Activated CD4-positive, alpha-beta T cell treated with anti-CD3 and anti-CD28 coated beads, Interleukin-2, amount 10 ng/mL, durations not matched to agents 7 days and 5 days (primary cell): ENCODE data around the gene SLC16A12. TPM values are rescaled to one million over a fixed set of nuclear protein-coding genes. Genes with fewer than 3 reads are reported as not detected.

Experiments used
- CTCF ChIA-PET: fragments of 350-600 bp; sonication (Branson Sonifier 250); formaldehyde crosslinking; loops from one replicate; lab custom pipeline; 2021; ENCODE audit warnings: antibody characterized with exemption; lab: Charles Lee
- POLR2A ChIA-PET: fragments of 350-600 bp; sonication (Branson Sonifier 250); formaldehyde crosslinking; loops from one replicate; lab custom pipeline; 2021; ENCODE audit warnings: antibody characterized with exemption; lab: Charles Lee
- DNase-seq: peaks from one replicate; pipeline ENCODE4 v3.0.0-alpha.2; 2020
- H3K27ac Mint-ChIP-seq: one replicate; pipeline ENCODE4 v1.8.0; 2021; ENCODE audit warnings: mild to moderate bottlenecking, moderate library complexity, mixed read lengths
- H3K27me3 Mint-ChIP-seq: one replicate; pipeline ENCODE4 v1.8.0; 2021; ENCODE audit warnings: mixed read lengths
- H3K36me3 Mint-ChIP-seq: one replicate; pipeline ENCODE4 v1.8.0; 2021; ENCODE audit warnings: low read depth, mixed read lengths
- H3K4me1 Mint-ChIP-seq: one replicate; pipeline ENCODE4 v1.8.0; 2021; ENCODE audit warnings: mixed read lengths
- H3K4me3 Mint-ChIP-seq: one replicate; pipeline ENCODE4 v1.8.0; 2021; ENCODE audit warnings: mild to moderate bottlenecking, moderate library complexity, mixed read lengths
- H3K9me3 Mint-ChIP-seq: one replicate; pipeline ENCODE4 v1.8.0; 2021; ENCODE audit warnings: mixed read lengths
- total RNA-seq, 2 experiments: library from RNA; stranded (reverse); gene quantifications; one replicate each; pipeline ENCODE4 v1.2.3, GENCODE V29; 2021

Gene SLC16A12
- total RNA-seq, 2 experiments from 2014 or later = not detected

DNA sequence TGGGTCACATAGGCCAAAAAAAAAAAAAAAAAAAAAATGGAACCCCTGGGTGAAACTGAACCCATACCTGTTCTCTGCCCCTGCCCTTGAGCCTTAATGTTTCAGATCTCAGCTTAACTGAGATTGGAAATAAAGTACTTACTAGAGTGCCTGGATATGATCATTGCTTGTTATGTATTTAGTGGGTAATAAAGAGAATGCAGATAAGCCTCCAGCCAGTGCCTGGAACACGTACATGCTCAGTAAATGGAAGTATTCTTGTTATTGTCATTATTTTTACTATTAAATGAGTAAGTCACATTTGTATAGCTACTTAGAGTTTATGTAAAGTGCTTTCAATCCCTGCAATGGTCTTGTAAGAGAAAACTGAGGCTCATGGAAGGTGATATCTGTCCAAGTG lies 14.7 kb downstream of the SLC16A12 start:
- DNase-seq = no peak
- H3K27me3 Mint-ChIP-seq = peaks cover 12% of the 10 kb centered on the region
- POLR2A ChIA-PET = no interaction called here
- H3K36me3 Mint-ChIP-seq = no peaks in the 10 kb centered on the region
- H3K4me1 Mint-ChIP-seq = no peaks in the 10 kb centered on the region
- H3K4me3 Mint-ChIP-seq = no peak overlapping the region
- CTCF ChIA-PET = interaction anchor here (0.7 to 1.0 kb wide), 2 partner anchors 29 to 70 kb away, joined by 3 to 4 read pairs; no protein-coding TSS in a partner anchor
- no peak overlapping the region for H3K27ac Mint-ChIP-seq
- H3K9me3 Mint-ChIP-seq = no peaks in the 10 kb centered on the region

- Mint-ChIP-seq H3K4me3 (no peak overlapping the region), H3K27ac (no peak overlapping the region), H3K9me3 (no peaks in the 10 kb centered on the region), H3K36me3 (no peaks in the 10 kb centered on the region), H3K4me1 (no peaks in the 10 kb centered on the region), H3K27me3 (peaks cover 8% of the 10 kb centered on the region)
- ChIA-PET CTCF (no interaction called here), POLR2A (no interaction called here)
- no peak for DNase-seq
Observed at GRCh38 chr10:89518876-89519842, 16.2 kb downstream of the SLC16A12 start.

DNA sequence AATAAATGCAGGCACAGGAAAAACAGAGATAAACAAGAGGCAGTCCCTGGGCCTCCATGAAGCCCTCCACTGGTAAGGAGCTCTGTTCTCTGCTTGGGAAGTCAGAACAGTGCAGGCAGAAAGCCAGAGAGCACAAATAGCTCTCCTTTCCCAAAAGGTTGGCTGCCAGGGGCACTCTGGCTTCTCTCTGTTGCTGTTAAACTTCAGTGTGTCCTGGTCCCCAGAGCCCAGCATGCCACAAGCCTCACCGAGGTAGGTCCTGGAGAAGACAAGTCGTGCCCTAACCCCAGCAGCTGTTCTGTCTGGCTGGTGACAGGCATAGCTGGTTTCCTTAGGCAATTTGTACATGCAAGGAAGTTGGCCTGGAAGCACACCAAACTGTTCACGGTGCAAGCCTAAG lies 17.3 kb downstream of the SLC16A12 start:
- CTCF ChIA-PET = no interaction called here
- peaks cover 8% of the 10 kb centered on the region for H3K27me3 Mint-ChIP-seq
- H3K4me3 Mint-ChIP-seq = no peak overlapping the region
- no peaks in the 10 kb centered on the region for H3K4me1 Mint-ChIP-seq
- H3K9me3 Mint-ChIP-seq = no peaks in the 10 kb centered on the region
- DNase-seq = no peak
- no peak overlapping the region for H3K27ac Mint-ChIP-seq
- POLR2A ChIA-PET = no interaction called here
- no peaks in the 10 kb centered on the region for H3K36me3 Mint-ChIP-seq

DNA sequence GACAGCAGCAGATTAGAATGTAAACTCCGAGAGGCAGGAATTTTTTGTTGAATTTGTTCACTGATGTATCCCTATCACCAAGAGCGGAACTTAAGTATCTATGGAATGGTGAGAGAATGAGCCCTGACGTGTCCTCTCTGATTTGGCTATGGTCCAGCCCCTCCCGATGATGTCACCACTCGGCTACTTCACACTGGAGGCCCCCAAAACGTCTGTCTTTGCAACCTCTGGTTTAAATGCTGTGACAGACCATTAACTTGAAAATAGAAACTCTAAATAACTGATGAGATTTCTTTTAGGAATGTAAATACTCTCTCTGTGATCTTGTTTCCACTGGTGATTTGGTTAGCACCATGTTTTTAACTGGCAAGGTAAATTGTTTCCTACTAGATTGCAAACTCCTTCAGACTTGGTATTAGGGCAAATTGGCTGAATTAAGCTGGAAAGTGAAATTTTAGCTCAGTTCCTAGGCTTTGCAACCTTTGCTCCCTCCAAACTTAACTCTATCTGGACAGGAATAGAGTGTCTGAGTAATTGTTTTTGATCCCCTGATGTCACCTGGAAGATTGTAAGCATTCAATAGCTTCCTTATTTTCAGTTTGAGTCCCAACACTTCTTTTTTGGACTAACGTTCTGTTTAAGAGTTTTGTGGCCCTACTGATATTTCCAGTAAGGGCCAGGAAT lies 19.1 kb downstream of the SLC16A12 start:
- Mint-ChIP-seq H3K27ac (no peak overlapping the region), H3K36me3 (no peaks in the 10 kb centered on the region), H3K27me3 (peaks cover 7% of the 10 kb centered on the region), H3K4me3 (no peak overlapping the region), H3K9me3 (no peaks in the 10 kb centered on the region), H3K4me1 (no peaks in the 10 kb centered on the region)
- DNase-seq = no peak
- CTCF ChIA-PET = no interaction called here
- POLR2A ChIA-PET = no interaction called here

DNA sequence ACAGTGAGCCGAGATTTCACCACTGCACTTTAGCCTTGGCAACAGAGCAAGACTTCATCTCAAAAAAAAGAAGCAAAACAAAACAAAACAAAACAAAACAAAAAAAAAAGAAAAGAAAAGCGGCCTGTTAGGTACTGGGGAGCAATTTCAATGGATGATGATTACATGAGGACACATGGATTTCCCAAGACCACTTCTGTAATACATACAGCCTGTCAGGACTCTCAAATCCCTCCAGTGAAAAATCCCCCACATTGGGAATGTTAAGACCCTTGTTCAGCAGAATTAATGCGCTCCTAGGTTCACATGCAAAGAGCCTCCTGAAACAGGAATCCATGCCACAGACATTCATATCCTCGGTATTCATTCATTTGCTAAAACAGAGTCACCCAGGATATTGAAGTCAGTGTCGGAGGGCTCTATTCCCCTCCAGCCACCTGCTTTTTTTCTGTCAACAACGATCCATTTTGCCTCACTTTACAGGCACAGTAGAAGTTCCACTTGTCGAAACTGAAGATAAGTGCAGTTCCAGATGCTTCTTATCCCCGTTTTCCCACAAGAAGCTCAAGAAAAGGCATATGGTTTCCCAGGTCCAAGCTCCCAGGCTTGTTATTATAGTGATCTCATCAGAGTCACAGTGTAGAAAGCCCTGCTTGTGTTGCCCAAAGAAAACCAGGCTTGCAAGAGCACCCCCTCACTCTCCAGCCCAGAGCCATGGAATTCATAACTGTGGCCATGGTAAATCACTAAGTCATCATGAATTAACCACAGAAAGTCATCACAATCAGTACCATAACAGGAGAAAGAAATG lies 20.2 kb downstream of the SLC16A12 start:
- Mint-ChIP-seq H3K4me3 (no peak overlapping the region), H3K27ac (no peak overlapping the region), H3K9me3 (no peaks in the 10 kb centered on the region), H3K27me3 (peaks cover 3% of the 10 kb centered on the region), H3K4me1 (no peaks in the 10 kb centered on the region), H3K36me3 (no peaks in the 10 kb centered on the region)
- DNase-seq = no peak
- ChIA-PET POLR2A (no interaction called here), CTCF (no interaction called here)

GRCh38 chr10:89513206-89513605 lies 22.2 kb downstream of the SLC16A12 start:
- H3K4me1 Mint-ChIP-seq = no peaks in the 10 kb centered on the region
- ChIA-PET POLR2A (no interaction called here), CTCF (no interaction called here)
- H3K36me3 Mint-ChIP-seq = no peaks in the 10 kb centered on the region
- no peak for DNase-seq
- no peak overlapping the region for H3K27ac Mint-ChIP-seq
- no peak overlapping the region for H3K4me3 Mint-ChIP-seq
- H3K9me3 Mint-ChIP-seq = no peaks in the 10 kb centered on the region
- peaks cover 16% of the 10 kb centered on the region for H3K27me3 Mint-ChIP-seq

GRCh38 chr10:89505640-89506275 lies 29.6 kb downstream of the SLC16A12 start:
- no peak overlapping the region for H3K27ac Mint-ChIP-seq
- H3K9me3 Mint-ChIP-seq = no peaks in the 10 kb centered on the region
- H3K36me3 Mint-ChIP-seq = no peaks in the 10 kb centered on the region
- ChIA-PET POLR2A (no interaction called here), CTCF (interaction anchor here (0.6 kb wide), 1 partner anchor 18 kb away, joined by 3 read pairs; no protein-coding TSS in a partner anchor)
- H3K4me1 Mint-ChIP-seq = peaks cover 6% of the 10 kb centered on the region
- DNase-seq = no peak
- H3K27me3 Mint-ChIP-seq = peaks cover 28% of the 10 kb centered on the region
- H3K4me3 Mint-ChIP-seq = no peak overlapping the region

DNA sequence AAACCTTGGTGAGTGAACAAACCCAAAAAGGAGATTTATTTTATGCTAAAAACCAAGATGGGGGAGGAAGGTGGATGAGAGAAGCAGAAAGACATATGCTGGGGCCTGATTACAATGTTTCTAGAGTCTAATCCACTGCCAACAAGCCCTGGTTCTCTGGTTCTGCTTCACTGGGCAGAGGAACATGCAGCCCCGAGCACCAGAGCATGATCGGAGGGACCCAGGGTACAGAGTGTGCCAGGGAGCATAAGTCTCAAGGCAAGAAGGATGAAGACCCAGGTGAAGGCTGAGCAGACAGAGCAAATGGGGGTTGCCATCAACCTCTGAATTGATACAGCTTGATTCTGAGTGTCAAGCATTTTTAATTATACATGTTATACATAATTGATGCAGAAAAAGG lies 30.7 kb downstream of the SLC16A12 start:
- H3K27me3 Mint-ChIP-seq = peaks cover 31% of the 10 kb centered on the region
- H3K9me3 Mint-ChIP-seq = no peaks in the 10 kb centered on the region
- POLR2A ChIA-PET = no interaction called here
- H3K4me3 Mint-ChIP-seq = no peak overlapping the region
- peaks cover 6% of the 10 kb centered on the region for H3K4me1 Mint-ChIP-seq
- H3K36me3 Mint-ChIP-seq = no peaks in the 10 kb centered on the region
- CTCF ChIA-PET = no interaction called here
- DNase-seq = no peak
- no peak overlapping the region for H3K27ac Mint-ChIP-seq

- ChIA-PET POLR2A (no interaction called here), CTCF (no interaction called here)
- no peak for DNase-seq
- Mint-ChIP-seq H3K27ac (no peak overlapping the region), H3K27me3 (peaks cover 27% of the 10 kb centered on the region), H3K4me3 (no peak overlapping the region), H3K4me1 (peaks cover 8% of the 10 kb centered on the region), H3K9me3 (no peaks in the 10 kb centered on the region), H3K36me3 (no peaks in the 10 kb centered on the region)
Observed at GRCh38 chr10:89503652-89504370, 31.6 kb downstream of the SLC16A12 start.

GRCh38 chr10:89503151-89503550 lies 32.2 kb downstream of the SLC16A12 start:
- CTCF ChIA-PET = no interaction called here
- Mint-ChIP-seq H3K4me3 (no peak overlapping the region), H3K4me1 (peaks cover 8% of the 10 kb centered on the region), H3K27me3 (peaks cover 21% of the 10 kb centered on the region), H3K9me3 (no peaks in the 10 kb centered on the region), H3K27ac (no peak overlapping the region), H3K36me3 (no peaks in the 10 kb centered on the region)
- DNase-seq = no peak
- POLR2A ChIA-PET = no interaction called here

GRCh38 chr10:89502549-89502948 lies 32.8 kb downstream of the SLC16A12 start:
- DNase-seq = no peak
- ChIA-PET CTCF (no interaction called here), POLR2A (interaction anchor here (0.6 kb wide), 1 partner anchor 111 kb away, joined by 4 read pairs; no protein-coding TSS in a partner anchor)
- Mint-ChIP-seq H3K27me3 (peaks cover 16% of the 10 kb centered on the region), H3K4me3 (no peak overlapping the region), H3K27ac (no peak overlapping the region), H3K36me3 (no peaks in the 10 kb centered on the region), H3K9me3 (no peaks in the 10 kb centered on the region), H3K4me1 (peaks cover 8% of the 10 kb centered on the region)

DNA sequence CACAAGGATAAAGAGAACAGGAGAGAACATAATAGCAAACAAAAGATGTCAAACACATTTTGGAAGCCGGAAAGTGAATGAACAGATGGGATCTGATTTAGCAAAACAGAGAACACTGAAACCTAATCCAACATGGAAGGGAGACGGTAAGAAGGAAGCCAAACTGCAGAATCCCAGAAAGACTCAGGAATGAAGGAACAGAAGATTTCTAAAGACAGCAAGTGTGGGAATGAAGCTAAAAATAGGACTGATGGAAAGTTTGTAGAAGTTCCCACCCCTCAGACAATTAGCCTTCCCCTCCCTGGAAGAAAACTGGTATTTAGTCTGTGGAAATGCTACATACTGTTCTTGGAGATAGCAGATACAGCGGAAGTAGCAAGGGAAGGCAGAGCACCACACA lies 40.8 kb downstream of the SLC16A12 start:
- Mint-ChIP-seq H3K9me3 (no peaks in the 10 kb centered on the region), H3K27ac (no peak overlapping the region), H3K27me3 (peaks cover 22% of the 10 kb centered on the region), H3K36me3 (no peaks in the 10 kb centered on the region), H3K4me3 (no peak overlapping the region), H3K4me1 (peaks cover 2% of the 10 kb centered on the region)
- ChIA-PET CTCF (no interaction called here), POLR2A (no interaction called here)
- DNase-seq = no peak
